ENCODE measurements around the gene ACOX3. TPM values are rescaled to one million over a fixed set of nuclear protein-coding genes. Genes with fewer than 3 reads are reported as not detected.

ACOX3 gene
- total RNA-seq, 2 experiments from 2014 or later = 12.7 to 16.8 TPM

DNA sequence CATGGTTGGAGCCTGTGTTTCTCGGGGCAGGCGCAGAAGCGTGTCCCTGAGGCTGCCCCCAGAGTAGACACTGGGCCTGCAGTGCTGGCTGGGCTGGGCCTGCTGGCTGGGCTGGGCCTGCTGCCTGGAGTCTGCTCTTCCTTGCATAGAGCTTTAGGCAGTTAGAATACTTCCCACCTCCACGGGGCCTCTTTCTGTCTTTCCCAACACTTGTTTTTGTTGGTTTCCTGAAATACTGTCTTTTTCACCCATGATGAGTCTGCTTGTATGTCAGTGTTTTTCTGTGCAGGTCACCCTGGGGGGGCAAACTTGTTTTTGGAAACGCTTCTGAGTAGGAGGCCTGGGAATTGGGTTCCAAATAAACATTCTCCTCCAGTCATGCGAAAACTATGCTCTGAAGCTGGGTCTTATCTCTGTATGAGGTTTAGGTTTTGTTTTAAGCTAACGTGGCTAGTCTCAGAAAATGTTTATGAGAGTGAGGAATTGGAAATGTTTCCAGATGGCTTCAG is 32.2 kb upstream of the ACOX3 start:
- TF ChIP-seq, protein P1, sequence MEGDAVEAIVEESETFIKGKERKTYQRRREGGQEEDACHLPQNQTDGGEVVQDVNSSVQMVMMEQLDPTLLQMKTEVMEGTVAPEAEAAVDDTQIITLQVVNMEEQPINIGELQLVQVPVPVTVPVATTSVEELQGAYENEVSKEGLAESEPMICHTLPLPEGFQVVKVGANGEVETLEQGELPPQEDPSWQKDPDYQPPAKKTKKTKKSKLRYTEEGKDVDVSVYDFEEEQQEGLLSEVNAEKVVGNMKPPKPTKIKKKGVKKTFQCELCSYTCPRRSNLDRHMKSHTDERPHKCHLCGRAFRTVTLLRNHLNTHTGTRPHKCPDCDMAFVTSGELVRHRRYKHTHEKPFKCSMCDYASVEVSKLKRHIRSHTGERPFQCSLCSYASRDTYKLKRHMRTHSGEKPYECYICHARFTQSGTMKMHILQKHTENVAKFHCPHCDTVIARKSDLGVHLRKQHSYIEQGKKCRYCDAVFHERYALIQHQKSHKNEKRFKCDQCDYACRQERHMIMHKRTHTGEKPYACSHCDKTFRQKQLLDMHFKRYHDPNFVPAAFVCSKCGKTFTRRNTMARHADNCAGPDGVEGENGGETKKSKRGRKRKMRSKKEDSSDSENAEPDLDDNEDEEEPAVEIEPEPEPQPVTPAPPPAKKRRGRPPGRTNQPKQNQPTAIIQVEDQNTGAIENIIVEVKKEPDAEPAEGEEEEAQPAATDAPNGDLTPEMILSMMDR (conservative IDR thresholded peaks at IDR 0.05; ENCODE audit: low read length) = no peak
- TF ChIP-seq EZH2phosphoT487 (IDR thresholded peaks at IDR 0.05; ENCODE audit: borderline replicate concordance, low read depth, low read length) = no peak
- H3K4me1 ChIP-seq (ENCODE audit: insufficient read depth, low read length, poor library complexity, severe bottlenecking) = no peaks in the 10 kb centered on the region
- ChIA-PET CTCF (ENCODE audit: unreplicated experiment) (no interaction called here), POLR2A (no interaction called here)
- no peak for DNase-seq (ENCODE audit: low spot score)
- no peaks in the 10 kb centered on the region for H3K9me2 ChIP-seq (ENCODE audit: insufficient read depth, low read length)
- H3K36me3 ChIP-seq (ENCODE audit: insufficient read depth, low read length) = peaks cover 24% of the 10 kb centered on the region; the same call in 1 of the 2 replicates
- H3K27ac ChIP-seq (ENCODE audit: low read depth, low read length, poor library complexity, severe bottlenecking) = no peak overlapping the region
- no peak overlapping the region for H3K4me2 ChIP-seq (ENCODE audit: low read length)
- no peaks in the 10 kb centered on the region for H3K9me3 ChIP-seq (ENCODE audit: low read length)
- H2AFZ ChIP-seq (ENCODE audit: low read length) = no peak overlapping the region
- H4K20me1 ChIP-seq (ENCODE audit: insufficient read depth, low read length) = no peaks in the 10 kb centered on the region
- intact Hi-C loops (cut with micrococcal nuclease; ENCODE audit: unreplicated experiment) = no loop called here
- H3K4me3 ChIP-seq (ENCODE audit: low read depth, low read length, poor library complexity, severe bottlenecking) = no peak overlapping the region
- no TSS peak for BruUV-seq (replicated peaks)
- no peaks in the 10 kb centered on the region for H3K79me2 ChIP-seq (ENCODE audit: insufficient read depth, low read depth, low read length)

GRCh38 chr4:8472158-8472688 is 31.7 kb upstream of the ACOX3 start:
- DNase-seq (ENCODE audit: low spot score) = no peak
- no TSS peak for BruUV-seq (replicated peaks)
- POLR2A ChIA-PET = no interaction called here
- H2AFZ ChIP-seq (ENCODE audit: low read length) = no peak overlapping the region
- peaks cover 27% of the 10 kb centered on the region; the same call in 1 of the 2 replicates for H3K36me3 ChIP-seq (ENCODE audit: insufficient read depth, low read length)
- H3K4me1 ChIP-seq (ENCODE audit: insufficient read depth, low read length, poor library complexity, severe bottlenecking) = no peaks in the 10 kb centered on the region
- H3K4me3 ChIP-seq (ENCODE audit: low read depth, low read length, poor library complexity, severe bottlenecking) = no peak overlapping the region
- H3K9me2 ChIP-seq (ENCODE audit: insufficient read depth, low read length) = no peaks in the 10 kb centered on the region
- H3K9me3 ChIP-seq (ENCODE audit: low read length) = no peaks in the 10 kb centered on the region
- no peak overlapping the region for H3K27ac ChIP-seq (ENCODE audit: low read depth, low read length, poor library complexity, severe bottlenecking)
- no peaks in the 10 kb centered on the region for H3K79me2 ChIP-seq (ENCODE audit: insufficient read depth, low read depth, low read length)
- intact Hi-C loops (cut with micrococcal nuclease; ENCODE audit: unreplicated experiment) = no loop called here
- H3K4me2 ChIP-seq (ENCODE audit: low read length) = no peak overlapping the region
- CTCF ChIA-PET (ENCODE audit: unreplicated experiment) = no interaction called here
- TF ChIP-seq, protein P1 (conservative IDR thresholded peaks at IDR 0.05; ENCODE audit: low read length) = no peak
- no peak for TF ChIP-seq EZH2phosphoT487 (IDR thresholded peaks at IDR 0.05; ENCODE audit: borderline replicate concordance, low read depth, low read length)
- no peaks in the 10 kb centered on the region for H4K20me1 ChIP-seq (ENCODE audit: insufficient read depth, low read length)

GRCh38 chr4:8471211-8471875 is 30.8 kb upstream of the ACOX3 start:
- Histone ChIP-seq H3K9me3 (ENCODE audit: low read length) (no peaks in the 10 kb centered on the region), H3K79me2 (ENCODE audit: insufficient read depth, low read depth, low read length) (no peaks in the 10 kb centered on the region), H3K36me3 (ENCODE audit: insufficient read depth, low read length) (peaks cover 34% of the 10 kb centered on the region; the same call in 1 of the 2 replicates), H3K4me3 (ENCODE audit: low read depth, low read length, poor library complexity, severe bottlenecking) (no peak overlapping the region), H2AFZ (ENCODE audit: low read length) (no peak overlapping the region), H3K9me2 (ENCODE audit: insufficient read depth, low read length) (no peaks in the 10 kb centered on the region), H4K20me1 (ENCODE audit: insufficient read depth, low read length) (no peaks in the 10 kb centered on the region), H3K4me2 (ENCODE audit: low read length) (no peak overlapping the region), H3K27ac (ENCODE audit: low read depth, low read length, poor library complexity, severe bottlenecking) (no peak overlapping the region), H3K4me1 (ENCODE audit: insufficient read depth, low read length, poor library complexity, severe bottlenecking) (no peaks in the 10 kb centered on the region)
- TF ChIP-seq EZH2phosphoT487 (IDR thresholded peaks at IDR 0.05; ENCODE audit: borderline replicate concordance, low read depth, low read length) = no peak
- TF ChIP-seq, protein P1 (conservative IDR thresholded peaks at IDR 0.05; ENCODE audit: low read length) = no peak
- POLR2A ChIA-PET = interaction anchor here (0.6 kb wide), 1 partner anchor 671 kb away, joined by 3 read pairs; no protein-coding TSS in a partner anchor
- BruUV-seq (replicated peaks) = no TSS peak
- DNase-seq (ENCODE audit: low spot score) = no peak
- CTCF ChIA-PET (ENCODE audit: unreplicated experiment) = no interaction called here
- intact Hi-C loops (cut with micrococcal nuclease; ENCODE audit: unreplicated experiment) = no loop called here

Measured in OCI-LY7 (cell line).